GM18499 (cell line): ENCODE measurements around the gene RCOR3.
"Not testable (repeated sequence)": the region's sequence is repeated elsewhere in the genome, so short reads cannot be mapped to it uniquely, and the experiment has no call there.

ENCODE experiments used
- ATAC-seq: cut with Tn5 transposase; IDR thresholded peaks from one replicate; pipeline ENCODE4 v1.9.1; 2021; ENCODE audit warnings: moderate number of reproducible peaks; ENCODE audit not compliant: insufficient read depth, unreplicated experiment

Gene RCOR3

GRCh38 chr1:211258756-211259637 is at the start of gene RCOR3:
Gene RCOR3, plus strand, starts transcription at chr1:211259366. Its CDS starts 195 bp downstream, at chr1:211259561.
- ATAC-seq = peak; percentile 35

GRCh38 chr1:211210052-211210451 is 49.1 kb upstream of the RCOR3 start:
- ATAC-seq = no peak

DNA sequence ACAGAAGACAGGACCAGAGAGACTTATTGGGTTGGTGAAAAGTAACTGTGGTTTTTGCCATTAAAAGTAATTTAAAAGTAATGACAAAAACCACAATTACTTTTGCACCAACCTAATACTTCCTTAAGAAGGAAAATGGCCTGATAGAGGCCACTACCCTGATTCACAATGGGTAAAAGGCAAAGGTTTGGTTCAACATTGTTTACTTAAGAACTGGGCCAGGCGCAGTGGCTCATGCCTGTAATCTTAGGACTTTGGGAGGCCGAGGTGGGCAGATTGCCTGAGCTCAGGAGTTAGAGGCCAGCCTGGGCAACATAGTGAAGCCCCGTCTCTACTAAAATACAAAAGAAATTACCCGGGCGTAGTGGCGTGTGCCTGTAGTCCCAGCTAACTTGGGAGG is 48.2 kb upstream of the RCOR3 start:
- ATAC-seq = no peak

GRCh38 chr1:211213702-211214101 is 45.5 kb upstream of the RCOR3 start:
- no peak for ATAC-seq

DNA sequence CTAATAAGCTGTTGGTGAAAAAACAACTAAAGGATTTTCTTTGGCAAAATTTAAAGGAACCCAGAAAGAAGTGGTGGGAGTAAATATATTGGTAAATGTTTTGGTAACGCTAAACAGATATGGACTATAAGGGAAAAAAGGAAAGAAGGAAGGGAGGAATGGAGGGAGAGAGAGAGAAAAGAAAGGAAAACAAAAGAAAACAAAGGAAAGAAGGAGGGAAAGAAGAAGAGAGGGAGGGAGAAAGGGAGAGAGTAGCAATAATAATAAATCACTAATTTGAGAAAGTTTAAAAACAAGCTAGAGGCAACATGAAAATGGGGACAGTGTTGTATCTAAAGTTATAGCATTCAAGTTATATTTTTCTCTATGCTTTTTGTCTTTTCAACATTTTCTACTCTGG is 43.6 kb upstream of the RCOR3 start:
- no peak for ATAC-seq

- no peak for ATAC-seq
Observed at GRCh38 chr1:211217392-211217791, 41.8 kb upstream of the RCOR3 start.

- ATAC-seq = not testable (repeated sequence)
Observed at GRCh38 chr1:211222469-211223234, 36.5 kb upstream of the RCOR3 start.

GRCh38 chr1:211228573-211229364 is 30.4 kb upstream of the RCOR3 start:
- not testable (repeated sequence) for ATAC-seq

GRCh38 chr1:211229365-211229759 is 29.8 kb upstream of the RCOR3 start:
- no peak for ATAC-seq

GRCh38 chr1:211231873-211232272 is 27.3 kb upstream of the RCOR3 start:
- no peak for ATAC-seq

GRCh38 chr1:211236633-211237320 is 22.4 kb upstream of the RCOR3 start:
- no peak for ATAC-seq

- no peak for ATAC-seq
Observed at GRCh38 chr1:211237579-211237978, 21.6 kb upstream of the RCOR3 start.

DNA sequence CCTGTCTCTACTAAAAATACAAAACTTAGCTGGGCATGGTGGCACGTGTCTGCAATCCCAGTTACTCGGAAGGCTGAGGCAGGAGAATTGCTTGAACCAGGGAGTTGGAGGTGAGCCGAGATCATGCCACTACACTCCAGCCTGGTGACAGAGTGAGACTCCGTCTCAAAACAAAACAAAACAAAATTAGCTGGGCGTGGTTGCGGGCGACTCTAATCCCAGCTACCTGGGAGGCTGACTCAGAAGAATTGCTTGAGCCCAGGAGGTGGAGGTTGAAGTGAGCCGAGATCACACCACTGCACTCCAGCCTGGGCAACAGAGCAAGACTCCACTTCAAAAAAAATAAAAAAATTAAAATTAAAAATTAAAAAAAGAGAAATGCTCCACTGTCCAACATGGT is 18.6 kb upstream of the RCOR3 start:
- ATAC-seq = not testable (repeated sequence)

DNA sequence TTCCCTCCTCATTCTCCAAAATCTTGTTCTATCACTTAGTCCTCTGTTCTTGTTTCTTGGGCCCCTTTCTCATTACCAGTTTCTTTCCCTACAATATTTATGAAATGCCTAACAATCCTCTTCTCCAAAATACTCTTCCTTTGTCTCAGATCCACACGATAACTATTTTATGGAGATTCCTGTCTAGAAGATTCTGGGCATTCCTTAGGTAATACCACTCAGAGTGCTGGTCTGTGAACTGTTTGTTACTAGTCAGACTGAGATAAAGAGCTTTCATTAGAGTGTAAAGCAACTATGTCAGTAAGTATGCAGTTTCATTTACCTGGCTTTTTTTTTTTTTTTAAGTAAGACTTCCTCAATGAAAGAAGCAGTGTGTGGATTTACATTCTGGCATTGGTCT is 18.1 kb upstream of the RCOR3 start:
- no peak for ATAC-seq

DNA sequence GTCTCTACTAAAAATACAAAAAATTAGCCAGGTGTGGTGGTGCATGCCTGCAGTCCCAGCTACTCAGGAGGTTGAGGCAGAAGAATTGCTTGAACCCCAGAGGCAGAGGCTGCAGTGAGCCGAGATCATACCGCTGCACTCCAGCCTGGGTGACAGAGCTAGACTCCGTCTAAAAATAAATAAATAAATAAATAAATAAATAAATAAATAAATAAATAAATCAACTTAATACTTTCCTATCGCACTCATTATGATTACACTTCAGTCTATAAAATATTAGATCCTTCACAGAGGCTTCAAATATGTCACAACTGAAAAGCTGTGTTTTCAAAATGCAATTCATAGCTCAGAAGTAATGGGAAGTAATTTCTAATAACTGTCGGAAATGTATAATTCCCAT is 15.5 kb upstream of the RCOR3 start:
- ATAC-seq = not testable (repeated sequence)

- ATAC-seq = not testable (repeated sequence)
Observed at GRCh38 chr1:211246583-211246982, 12.6 kb upstream of the RCOR3 start.

DNA sequence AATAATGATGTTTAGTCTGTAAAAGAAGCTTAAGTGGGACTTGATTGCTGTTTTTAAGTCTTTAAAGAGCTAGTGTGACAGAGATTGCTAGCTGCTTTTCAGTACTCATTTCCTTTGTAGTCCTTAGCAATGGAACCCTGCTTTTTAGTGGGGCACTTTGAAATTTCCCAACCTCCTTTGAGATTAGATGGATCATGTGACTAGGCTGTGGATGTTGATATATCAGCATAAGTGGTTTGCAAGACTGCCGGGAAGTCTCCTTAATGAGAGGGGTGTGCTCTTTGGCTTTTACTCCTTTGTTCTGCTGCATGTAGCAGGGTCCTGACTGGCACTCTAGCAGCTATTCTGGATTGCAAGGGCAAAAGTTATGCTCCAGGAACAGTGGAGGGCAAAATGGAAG is 11.2 kb upstream of the RCOR3 start:
- ATAC-seq = no peak

GRCh38 chr1:211249611-211250010 is 9.6 kb upstream of the RCOR3 start:
- ATAC-seq = not testable (repeated sequence)

- no peak for ATAC-seq
Observed at GRCh38 chr1:211257826-211258225, 1.3 kb upstream of the RCOR3 start.

DNA sequence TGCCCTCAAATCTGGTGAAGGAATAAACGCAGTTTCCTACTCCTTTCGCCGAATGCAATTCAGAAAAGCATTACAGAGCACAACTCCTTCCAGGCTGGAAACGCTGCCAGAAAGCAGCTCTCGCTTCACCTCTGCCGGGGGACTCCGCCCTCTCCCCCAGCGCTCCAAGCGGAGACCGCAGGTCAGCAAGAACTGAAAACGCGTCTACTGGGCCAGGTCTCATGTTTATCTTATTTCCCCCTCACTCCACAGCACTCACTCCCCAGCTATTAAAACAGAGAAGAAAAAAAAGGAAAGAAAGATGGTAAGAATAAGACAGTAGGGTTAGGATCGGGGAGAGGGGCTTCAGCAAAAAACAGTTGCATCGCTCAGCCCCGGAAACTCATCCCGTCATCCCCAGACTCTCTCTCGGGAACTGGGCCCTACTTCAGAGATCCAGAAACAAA is 833 bp upstream of the RCOR3 start:
- ATAC-seq = no peak
